DND-41 (cell line): ENCODE measurements around the gene ARHGAP8.

Experiments
- ATAC-seq: fragments of 200-7000 bp; cut with Tn5 transposase; 3 replicates; pipeline ENCODE4 v1.9.1; 2021; ENCODE audit warnings: low read depth; ENCODE audit not compliant: insufficient read depth
- DNase-seq: peaks from one replicate; pipeline ENCODE4 v3.0.0-alpha.2; 2020
- H2AFZ ChIP-seq: 2 replicates; pipeline ENCODE4 v1.6.0; 2012; ENCODE audit warnings: low read depth, low read length
- H3K27ac ChIP-seq: 2 replicates; pipeline ENCODE4 v1.5.1; 2012; ENCODE audit warnings: low read length, inconsistent platforms
- H3K27me3 ChIP-seq: fragments of 200-600 bp; sonication (generic); 2 replicates; pipeline ENCODE4 v1.6.0; 2012; ENCODE audit warnings: low read length, mild to moderate bottlenecking, inconsistent platforms; ENCODE audit not compliant: insufficient read depth, poor library complexity
- H3K36me3 ChIP-seq: 2 replicates; pipeline ENCODE4 v1.5.1; 2012; ENCODE audit warnings: low read length, inconsistent platforms; ENCODE audit not compliant: insufficient read depth
- H3K4me1 ChIP-seq: 2 replicates; pipeline ENCODE4 v1.5.1; 2012; ENCODE audit warnings: mild to moderate bottlenecking, low read length; ENCODE audit not compliant: insufficient read depth
- H3K4me2 ChIP-seq: 2 replicates; pipeline ENCODE4 v1.6.0; 2012; ENCODE audit warnings: mild to moderate bottlenecking, moderate library complexity, low read length, inconsistent platforms; ENCODE audit not compliant: insufficient read depth
- H3K4me3 ChIP-seq, 2 experiments: fragments of 200-600 bp in 1 of 2; shearing (Covaris generic) in 1 of 2; 2 replicates each; pipeline ENCODE4 v1.5.1; 2012 to 2016; ENCODE audit warnings: inconsistent platforms in 2 of 2, low read length in 2 of 2, mild to moderate bottlenecking in 2 of 2, low read depth in 1 of 2, moderate library complexity in 1 of 2
- H3K79me2 ChIP-seq: 2 replicates; pipeline ENCODE4 v1.6.0; 2012; ENCODE audit warnings: low read length, inconsistent platforms; ENCODE audit not compliant: insufficient read depth
- H3K9ac ChIP-seq: 2 replicates; pipeline ENCODE4 v1.6.0; 2012; ENCODE audit warnings: low read depth, mild to moderate bottlenecking, inconsistent platforms, low read length, moderate library complexity
- H3K9me3 ChIP-seq: 2 replicates; pipeline ENCODE4 v1.5.1; 2012; ENCODE audit warnings: low read length, moderate library complexity, mild to moderate bottlenecking, inconsistent platforms; ENCODE audit not compliant: insufficient read depth, severe bottlenecking
- H4K20me1 ChIP-seq: 2 replicates; pipeline ENCODE4 v1.6.0; 2012; ENCODE audit warnings: low read length; ENCODE audit not compliant: insufficient read depth
- CTCF ChIP-seq: IDR thresholded peaks from 2 replicates; pipeline ENCODE4 v1.5.1; 2012; ENCODE audit warnings: borderline replicate concordance, low read length, moderate library complexity, mild to moderate bottlenecking; ENCODE audit not compliant: poor library complexity, severe bottlenecking; ENCODE audit errors: extremely low read depth
- EZH2 ChIP-seq: IDR thresholded peaks from 3 replicates; pipeline ENCODE4 v1.6.1; 2012; ENCODE audit warnings: borderline replicate concordance, low read depth, mild to moderate bottlenecking, moderate library complexity, low read length, inconsistent platforms; ENCODE audit not compliant: severe bottlenecking

Gene ARHGAP8

GRCh38 chr22:44726439-44726838 is 25.9 kb upstream of the ARHGAP8 start:
- Histone ChIP-seq H3K27ac (no peak overlapping the region), H3K4me2 (no peak overlapping the region), H3K9me3 (no peaks in the 10 kb centered on the region), H3K27me3 (no peaks in the 10 kb centered on the region), H3K9ac (no peak overlapping the region), H3K36me3 (no peaks in the 10 kb centered on the region), H2AFZ (no peak overlapping the region), H4K20me1 (peaks cover 19% of the 10 kb centered on the region), H3K4me3 (no peak overlapping the region), H3K4me1 (no peaks in the 10 kb centered on the region), H3K79me2 (no peaks in the 10 kb centered on the region)
- ATAC-seq (no peak), DNase-seq (no peak)
- TF ChIP-seq CTCF (no peak), EZH2 (no peak)

GRCh38 chr22:44727148-44727547 is 25.2 kb upstream of the ARHGAP8 start:
- no peak overlapping the region for H2AFZ ChIP-seq
- H3K27me3 ChIP-seq = no peaks in the 10 kb centered on the region
- H3K9ac ChIP-seq = no peak overlapping the region
- H3K27ac ChIP-seq = no peak overlapping the region
- no peaks in the 10 kb centered on the region for H3K79me2 ChIP-seq
- H4K20me1 ChIP-seq = peaks cover 21% of the 10 kb centered on the region
- no peak overlapping the region for H3K4me2 ChIP-seq
- H3K9me3 ChIP-seq = no peaks in the 10 kb centered on the region
- DNase-seq (no peak), ATAC-seq (no peak)
- TF ChIP-seq EZH2 = no peak
- no peak for TF ChIP-seq CTCF
- H3K36me3 ChIP-seq = no peaks in the 10 kb centered on the region
- no peak overlapping the region for H3K4me3 ChIP-seq
- H3K4me1 ChIP-seq = no peaks in the 10 kb centered on the region

GRCh38 chr22:44727709-44728108 is 24.7 kb upstream of the ARHGAP8 start:
- TF ChIP-seq EZH2 (no peak), CTCF (no peak)

GRCh38 chr22:44728761-44729324 is 23.5 kb upstream of the ARHGAP8 start:
- TF ChIP-seq CTCF (no peak), EZH2 (no peak)
- no peaks in the 10 kb centered on the region for H3K4me1 ChIP-seq

More at GRCh38 chr22:44727709-44728108, 24.7 kb upstream of the ARHGAP8 start:
- H3K4me2 ChIP-seq = no peak overlapping the region
- H3K27me3 ChIP-seq = no peaks in the 10 kb centered on the region
- no peaks in the 10 kb centered on the region for H3K4me1 ChIP-seq
- no peaks in the 10 kb centered on the region for H3K79me2 ChIP-seq
- no peak for DNase-seq
- no peaks in the 10 kb centered on the region for H3K36me3 ChIP-seq
- no peak overlapping the region for H3K9ac ChIP-seq
- H3K9me3 ChIP-seq = no peaks in the 10 kb centered on the region
- ATAC-seq = no peak
- H2AFZ ChIP-seq = no peak overlapping the region
- peaks cover 21% of the 10 kb centered on the region for H4K20me1 ChIP-seq
- no peak overlapping the region for H3K4me3 ChIP-seq
- H3K27ac ChIP-seq = no peak overlapping the region

More at GRCh38 chr22:44728761-44729324, 23.5 kb upstream of the ARHGAP8 start:
- Histone ChIP-seq H3K4me2 (no peak overlapping the region), H2AFZ (no peak overlapping the region), H3K79me2 (no peaks in the 10 kb centered on the region), H3K9me3 (no peaks in the 10 kb centered on the region), H3K36me3 (no peaks in the 10 kb centered on the region), H4K20me1 (peaks cover 21% of the 10 kb centered on the region), H3K4me3 (no peak overlapping the region), H3K27ac (no peak overlapping the region), H3K9ac (no peak overlapping the region), H3K27me3 (no peaks in the 10 kb centered on the region)
- ATAC-seq (no peak), DNase-seq (no peak)
